ENCODE data around the gene OCA2.
"Not testable (repeated sequence)": the region's sequence is repeated elsewhere in the genome, so short reads cannot be mapped to it uniquely, and the experiment has no call there.

Gene OCA2

GRCh38 chr15:28125673-28126651 lies 26.8 kb upstream of the OCA2 start:
- TF ChIP-seq, protein P1, sequence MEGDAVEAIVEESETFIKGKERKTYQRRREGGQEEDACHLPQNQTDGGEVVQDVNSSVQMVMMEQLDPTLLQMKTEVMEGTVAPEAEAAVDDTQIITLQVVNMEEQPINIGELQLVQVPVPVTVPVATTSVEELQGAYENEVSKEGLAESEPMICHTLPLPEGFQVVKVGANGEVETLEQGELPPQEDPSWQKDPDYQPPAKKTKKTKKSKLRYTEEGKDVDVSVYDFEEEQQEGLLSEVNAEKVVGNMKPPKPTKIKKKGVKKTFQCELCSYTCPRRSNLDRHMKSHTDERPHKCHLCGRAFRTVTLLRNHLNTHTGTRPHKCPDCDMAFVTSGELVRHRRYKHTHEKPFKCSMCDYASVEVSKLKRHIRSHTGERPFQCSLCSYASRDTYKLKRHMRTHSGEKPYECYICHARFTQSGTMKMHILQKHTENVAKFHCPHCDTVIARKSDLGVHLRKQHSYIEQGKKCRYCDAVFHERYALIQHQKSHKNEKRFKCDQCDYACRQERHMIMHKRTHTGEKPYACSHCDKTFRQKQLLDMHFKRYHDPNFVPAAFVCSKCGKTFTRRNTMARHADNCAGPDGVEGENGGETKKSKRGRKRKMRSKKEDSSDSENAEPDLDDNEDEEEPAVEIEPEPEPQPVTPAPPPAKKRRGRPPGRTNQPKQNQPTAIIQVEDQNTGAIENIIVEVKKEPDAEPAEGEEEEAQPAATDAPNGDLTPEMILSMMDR (IDR thresholded peaks at IDR 0.05; ENCODE audit: low read depth, low read length): peak; percentile 58
- DNase-seq (ENCODE audit: low read depth in 2 of 2): peak; percentile 72 to 76
- H3K4me3 ChIP-seq (replicated peaks in 1 of 2; ENCODE audit: low read depth in 2 of 2, low read length in 2 of 2): no peak overlapping the region

DNA sequence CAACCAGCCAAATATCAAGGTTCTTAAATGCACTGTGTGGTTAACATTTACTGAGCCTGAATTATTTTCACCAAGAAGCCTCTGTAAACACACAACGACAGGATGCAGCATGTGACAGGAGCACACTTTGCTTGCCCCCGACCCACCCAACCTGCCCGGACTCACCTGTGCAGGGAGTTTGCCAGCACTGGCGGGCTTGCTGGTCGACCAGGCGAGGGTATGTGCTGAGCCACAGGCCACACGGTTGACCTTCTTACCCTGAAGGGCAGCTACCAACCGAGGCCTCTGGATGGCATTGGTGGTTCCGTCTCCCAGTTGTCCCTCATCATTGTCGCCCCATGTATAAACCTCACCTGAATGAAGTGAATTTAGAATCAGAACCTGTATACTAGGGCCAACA lies 25.7 kb upstream of the OCA2 start:
- TF ChIP-seq, protein P1 (IDR thresholded peaks at IDR 0.05; ENCODE audit: low read depth, low read length): no peak
- DNase-seq (ENCODE audit: low read depth in 2 of 2): no peak
- H3K4me3 ChIP-seq (replicated peaks in 1 of 2; ENCODE audit: low read depth in 2 of 2, low read length in 2 of 2): no peak overlapping the region

GRCh38 chr15:28123408-28124023 lies 24.4 kb upstream of the OCA2 start:
- DNase-seq (ENCODE audit: low read depth in 2 of 2): peak; percentile 78 to 80
- no peak overlapping the region for H3K4me3 ChIP-seq (replicated peaks in 1 of 2; ENCODE audit: low read depth in 2 of 2, low read length in 2 of 2)
- TF ChIP-seq, protein P1 (IDR thresholded peaks at IDR 0.05; ENCODE audit: low read depth, low read length): peak; percentile 80

DNA sequence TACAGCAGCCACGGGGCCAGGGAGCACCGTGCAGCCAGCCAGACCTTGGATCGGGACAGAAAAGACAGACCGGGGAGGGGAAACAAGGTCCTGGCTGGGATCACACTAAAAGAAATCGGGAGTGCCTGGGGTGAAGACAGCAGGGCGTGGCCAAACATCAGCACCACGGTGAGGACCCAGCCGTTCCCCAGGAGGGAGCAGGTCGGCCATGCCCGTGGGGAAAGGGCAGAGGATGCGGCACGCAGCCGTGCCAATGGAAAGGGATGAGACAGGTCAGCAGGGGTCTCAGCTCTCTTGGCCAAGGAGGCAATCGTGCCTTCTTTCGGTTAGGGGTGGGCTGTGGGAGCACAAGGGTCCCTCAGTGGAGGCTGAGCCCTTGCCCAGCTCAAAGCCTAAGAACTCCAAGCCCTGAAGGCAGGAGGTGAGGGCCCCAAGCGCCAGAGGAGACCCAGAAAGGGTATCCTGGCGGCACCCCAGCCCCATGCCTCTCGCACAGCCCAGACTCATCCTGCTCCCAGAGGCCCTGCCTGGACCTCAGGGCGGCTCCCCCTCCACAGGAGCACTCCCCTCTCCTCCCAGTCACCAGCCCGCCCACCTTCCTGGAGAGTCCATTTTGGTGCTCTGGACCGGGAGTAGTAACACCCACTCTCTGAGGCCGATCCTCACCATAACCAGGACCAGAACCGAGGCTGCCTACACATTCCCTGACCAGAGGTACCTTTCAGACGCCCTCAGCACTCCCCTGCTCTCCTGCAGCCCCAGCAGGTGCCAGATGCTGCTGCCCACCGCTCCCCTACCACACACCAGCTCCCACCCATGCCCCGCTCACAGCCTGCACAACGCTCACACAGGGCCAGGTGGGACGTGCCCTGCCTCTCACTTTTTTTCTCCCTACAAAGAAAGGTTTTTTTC lies 23.2 kb upstream of the OCA2 start:
- TF ChIP-seq, protein P1 (IDR thresholded peaks at IDR 0.05; ENCODE audit: low read depth, low read length): no peak
- H3K4me3 ChIP-seq (replicated peaks in 1 of 2; ENCODE audit: low read depth in 2 of 2, low read length in 2 of 2): no peak overlapping the region
- DNase-seq (ENCODE audit: low read depth in 2 of 2): no peak

DNA sequence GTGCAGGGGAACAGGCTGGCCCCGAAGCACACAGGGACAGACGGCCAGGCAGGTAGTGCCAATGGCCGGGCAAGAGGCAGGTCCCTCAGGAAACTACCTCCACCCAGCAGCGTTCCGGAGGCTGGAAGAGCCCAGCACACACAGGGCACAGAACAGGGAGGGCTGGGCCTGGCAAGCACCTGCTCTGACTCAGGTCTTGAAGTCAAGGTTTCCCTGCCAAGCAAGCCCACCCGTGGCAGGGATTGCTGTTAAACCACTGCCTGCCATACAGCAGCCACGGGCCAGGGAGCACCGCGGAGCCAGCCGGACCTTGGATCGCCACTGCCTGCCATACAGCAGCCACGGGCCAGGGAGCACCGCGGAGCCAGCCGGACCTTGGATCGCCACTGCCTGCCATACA lies 22.5 kb upstream of the OCA2 start:
- not testable (repeated sequence) for DNase-seq (ENCODE audit: low read depth in 2 of 2)

GRCh38 chr15:28120359-28120640 lies 21.2 kb upstream of the OCA2 start:
- no peak for DNase-seq (ENCODE audit: low read depth in 2 of 2)
- TF ChIP-seq, protein P1 (IDR thresholded peaks at IDR 0.05; ENCODE audit: low read depth, low read length): no peak
- no peak overlapping the region for H3K4me3 ChIP-seq (replicated peaks in 1 of 2; ENCODE audit: low read depth in 2 of 2, low read length in 2 of 2)

More for the DNA sequence above, 22.5 kb upstream of the OCA2 start:
- not testable (repeated sequence) for H3K4me3 ChIP-seq (replicated peaks in 1 of 2; ENCODE audit: low read depth in 2 of 2, low read length in 2 of 2)

Measured in cardiac fibroblast (primary cell).